Measurements from ENCODE around the gene TAPT1. TPM values are rescaled to one million over a fixed set of nuclear protein-coding genes. Genes with fewer than 3 reads are reported as not detected.

Gene TAPT1
- total and polyA plus RNA-seq, 2 donors (not counting 1 experiment from before 2014, with no cell fraction given): 58.4 to 76.0 TPM

GRCh38 chr4:16122784-16123183 is 103.5 kb downstream of the TAPT1 start:
- H3K4me3 ChIP-seq (ENCODE audit: control extremely low read depth in 1 of 5, extremely low read depth in 1 of 5, insufficient read depth in 1 of 5, low read depth in 2 of 5, low read length in 4 of 5): no peak overlapping the region
- CTCF ChIA-PET: no interaction called here
- no peak overlapping the region for H3K27ac ChIP-seq (ENCODE audit: low read length in 2 of 2)
- Mint-ChIP-seq H3K27ac (no peak overlapping the region), H3K4me1 (peaks cover 13% of the 10 kb centered on the region), H3K4me3 (no peak overlapping the region), H3K27me3 (no peaks in the 10 kb centered on the region), H3K9me3 (ENCODE audit: insufficient read depth) (no peaks in the 10 kb centered on the region)
- H3K27me3 ChIP-seq (replicated peaks in 1 of 4; ENCODE audit: control extremely low read depth in 1 of 4, control insufficient read depth in 3 of 4, insufficient read depth in 4 of 4, low read length in 3 of 4): no peaks in the 10 kb centered on the region
- H2AFZ ChIP-seq (ENCODE audit: insufficient read depth, low read depth, low read length, poor library complexity, severe bottlenecking): peak overlapping the region; percentile 11
- no peak overlapping the region for H3K9ac ChIP-seq (ENCODE audit: low read length)
- POLR2A ChIA-PET: no interaction called here
- no peak for DNase-seq
- H3K79me2 ChIP-seq (ENCODE audit: control insufficient read depth, insufficient read depth, low read length): no peaks in the 10 kb centered on the region
- intact Hi-C loops (cut with micrococcal nuclease): no loop called here
- peak overlapping the region; percentile 7 for H3K4me2 ChIP-seq (replicated peaks; ENCODE audit: low read depth, low read length, poor library complexity, severe bottlenecking)
- 3% methylated on average over 5 of the region's 5 CpGs for WGBS (ENCODE audit: insufficient coverage)
- H3K9me3 ChIP-seq (ENCODE audit: control extremely low read depth in 1 of 3, control insufficient read depth in 2 of 3, insufficient read depth in 1 of 3, low read length in 2 of 3): peaks cover 0 to 6% (median 0%) of the 10 kb centered on the region in 3 donors
- no peaks in the 10 kb centered on the region for H4K20me1 ChIP-seq (ENCODE audit: control insufficient read depth, insufficient read depth, low read length, poor library complexity, severe bottlenecking)
- no peaks in the 10 kb centered on the region for H3K36me3 ChIP-seq (replicated peaks in 1 of 2; ENCODE audit: control extremely low read depth in 1 of 2, control insufficient read depth in 1 of 2, extremely low read depth in 1 of 2, insufficient read depth in 2 of 2, low read length in 1 of 2)
- H3K4me1 ChIP-seq (ENCODE audit: control insufficient read depth in 2 of 2, insufficient read depth in 2 of 2, low read length in 2 of 2): peaks cover 14 to 15% of the 10 kb centered on the region in 2 donors
- no peak for ATAC-seq (ENCODE audit: low read depth)
- TF ChIP-seq CTCF (IDR thresholded peaks at IDR 0.05): no peak

DNA sequence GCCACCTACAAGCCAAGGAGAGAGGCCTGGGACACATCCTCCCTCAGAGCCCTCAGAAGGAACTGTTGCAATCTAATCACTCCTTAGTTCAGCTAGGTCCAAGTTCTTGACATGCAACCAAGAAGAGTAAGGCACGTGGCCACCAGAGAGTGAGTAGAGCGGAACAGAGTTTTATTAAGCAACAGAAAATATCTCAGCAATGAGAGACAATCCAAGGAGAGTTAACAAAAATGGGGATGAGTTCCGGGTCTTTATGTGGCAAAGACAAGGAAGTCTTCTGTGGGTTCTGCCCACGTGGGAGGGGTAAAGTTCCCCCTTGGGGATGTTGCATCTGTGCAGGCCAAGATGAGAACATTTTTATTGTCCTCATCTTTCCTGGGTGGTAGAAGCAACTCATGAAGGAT is 104.0 kb downstream of the TAPT1 start:
- no peak overlapping the region for H3K27ac ChIP-seq (ENCODE audit: low read length in 2 of 2)
- Mint-ChIP-seq H3K4me1 (peaks cover 13% of the 10 kb centered on the region), H3K4me3 (peak overlapping the region; percentile 27), H3K27me3 (peaks cover under 1% of the 10 kb centered on the region), H3K9me3 (ENCODE audit: insufficient read depth) (no peaks in the 10 kb centered on the region), H3K27ac (no peak overlapping the region)
- H3K79me2 ChIP-seq (ENCODE audit: control insufficient read depth, insufficient read depth, low read length): no peaks in the 10 kb centered on the region
- WGBS (ENCODE audit: insufficient coverage): 5% methylated on average over 3 of the region's 4 CpGs
- H3K4me1 ChIP-seq (ENCODE audit: control insufficient read depth in 2 of 2, insufficient read depth in 2 of 2, low read length in 2 of 2): peaks cover 14 to 15% of the 10 kb centered on the region in 2 donors
- POLR2A ChIA-PET: no interaction called here
- H3K27me3 ChIP-seq (replicated peaks in 1 of 4; ENCODE audit: control extremely low read depth in 1 of 4, control insufficient read depth in 3 of 4, insufficient read depth in 4 of 4, low read length in 3 of 4): no peaks in the 10 kb centered on the region
- ATAC-seq (ENCODE audit: low read depth): no peak
- H3K9me3 ChIP-seq (ENCODE audit: control extremely low read depth in 1 of 3, control insufficient read depth in 2 of 3, insufficient read depth in 1 of 3, low read length in 2 of 3): peaks cover 0 to 6% (median 0%) of the 10 kb centered on the region in 3 donors
- no peak overlapping the region for H3K9ac ChIP-seq (ENCODE audit: low read length)
- H2AFZ ChIP-seq (ENCODE audit: insufficient read depth, low read depth, low read length, poor library complexity, severe bottlenecking): peak overlapping the region; percentile 15
- no peak for DNase-seq
- H4K20me1 ChIP-seq (ENCODE audit: control insufficient read depth, insufficient read depth, low read length, poor library complexity, severe bottlenecking): no peaks in the 10 kb centered on the region
- no peak overlapping the region for H3K4me3 ChIP-seq (ENCODE audit: control extremely low read depth in 1 of 5, extremely low read depth in 1 of 5, insufficient read depth in 1 of 5, low read depth in 2 of 5, low read length in 4 of 5)
- H3K36me3 ChIP-seq (replicated peaks in 1 of 2; ENCODE audit: control extremely low read depth in 1 of 2, control insufficient read depth in 1 of 2, extremely low read depth in 1 of 2, insufficient read depth in 2 of 2, low read length in 1 of 2): no peaks in the 10 kb centered on the region
- no peak for TF ChIP-seq EZH2 (IDR thresholded peaks at IDR 0.05; ENCODE audit: borderline replicate concordance, insufficient read depth, low read depth, low read length, poor library complexity, severe bottlenecking)
- TF ChIP-seq CTCF (IDR thresholded peaks at IDR 0.05): no peak
- CTCF ChIA-PET: no interaction called here
- no peak overlapping the region for H3K4me2 ChIP-seq (replicated peaks; ENCODE audit: low read depth, low read length, poor library complexity, severe bottlenecking)
- intact Hi-C loops (cut with micrococcal nuclease): no loop called here

Data from B cell (primary cell).